Measurements from ENCODE around the gene PDLIM5. TPM values are rescaled to one million over a fixed set of nuclear protein-coding genes. Genes with fewer than 3 reads are reported as not detected.

Gene PDLIM5
- polyA plus RNA-seq, 1 donor (not counting 4 experiments of a cell fraction or from before 2014, with no cell fraction given), result 112 TPM

DNA sequence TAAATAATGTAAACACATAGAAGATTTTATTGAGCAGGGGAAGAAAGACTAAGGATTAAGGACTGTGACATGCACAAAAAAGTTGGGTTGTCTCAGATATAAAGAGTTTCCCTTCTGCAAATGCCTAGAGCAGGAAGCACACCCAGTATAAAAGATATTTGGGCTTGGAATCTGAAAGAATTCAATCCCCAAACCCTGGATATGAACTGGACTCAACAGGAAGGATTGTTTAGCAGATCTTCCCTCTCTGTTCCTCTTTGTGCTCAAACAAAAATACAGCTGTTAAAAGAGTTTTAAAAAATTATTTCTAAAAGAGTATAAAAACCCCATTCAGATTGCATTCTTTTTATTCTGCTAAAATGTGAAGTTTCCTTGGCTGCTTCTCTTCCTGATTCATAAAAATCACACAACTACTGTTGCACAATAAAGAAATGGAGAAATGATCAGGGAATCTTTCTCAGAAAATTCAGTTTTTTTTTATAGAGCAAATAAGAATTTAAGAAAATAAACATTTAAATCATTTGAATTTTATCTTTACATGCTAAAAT is 71.4 kb downstream of the PDLIM5 start:
- Histone ChIP-seq H3K27ac (ENCODE audit: control insufficient read depth, insufficient read depth, low read length) (no peak overlapping the region), H3K4me3 (ENCODE audit: control insufficient read depth in 2 of 3, extremely low read depth in 1 of 3, insufficient read depth in 2 of 3, low read depth in 1 of 3, low read length in 3 of 3) (no peak overlapping the region), H3K9ac (ENCODE audit: control insufficient read depth, extremely low read depth, insufficient read depth, low read length) (no peak overlapping the region), H3K27me3 (ENCODE audit: control insufficient read depth, extremely low read depth, insufficient read depth, low read length) (no peaks in the 10 kb centered on the region), H2AFZ (ENCODE audit: control insufficient read depth, low read length) (no peak overlapping the region), H3K9me1 (ENCODE audit: control insufficient read depth, extremely low read depth, insufficient read depth, low read length) (peaks cover 3% of the 10 kb centered on the region), H3K79me2 (ENCODE audit: control insufficient read depth, insufficient read depth, low read length) (peaks cover 38% of the 10 kb centered on the region), H3K4me2 (ENCODE audit: control insufficient read depth, extremely low read depth, insufficient read depth, low read depth, low read length) (no peak overlapping the region), H3K4me1 (ENCODE audit: control insufficient read depth, extremely low read depth, insufficient read depth, low read length) (no peaks in the 10 kb centered on the region), H4K20me1 (ENCODE audit: control insufficient read depth, extremely low read depth, insufficient read depth, low read length) (peaks cover 4% of the 10 kb centered on the region), H3K9me3 (ENCODE audit: control insufficient read depth, low read depth, low read length) (no peaks in the 10 kb centered on the region), H3K36me3 (ENCODE audit: control insufficient read depth in 2 of 2, extremely low read depth in 1 of 2, insufficient read depth in 2 of 2, low read length in 2 of 2) (peaks cover 0 to 4% of the 10 kb centered on the region in 2 experiments)
- TF ChIP-seq, protein P1, sequence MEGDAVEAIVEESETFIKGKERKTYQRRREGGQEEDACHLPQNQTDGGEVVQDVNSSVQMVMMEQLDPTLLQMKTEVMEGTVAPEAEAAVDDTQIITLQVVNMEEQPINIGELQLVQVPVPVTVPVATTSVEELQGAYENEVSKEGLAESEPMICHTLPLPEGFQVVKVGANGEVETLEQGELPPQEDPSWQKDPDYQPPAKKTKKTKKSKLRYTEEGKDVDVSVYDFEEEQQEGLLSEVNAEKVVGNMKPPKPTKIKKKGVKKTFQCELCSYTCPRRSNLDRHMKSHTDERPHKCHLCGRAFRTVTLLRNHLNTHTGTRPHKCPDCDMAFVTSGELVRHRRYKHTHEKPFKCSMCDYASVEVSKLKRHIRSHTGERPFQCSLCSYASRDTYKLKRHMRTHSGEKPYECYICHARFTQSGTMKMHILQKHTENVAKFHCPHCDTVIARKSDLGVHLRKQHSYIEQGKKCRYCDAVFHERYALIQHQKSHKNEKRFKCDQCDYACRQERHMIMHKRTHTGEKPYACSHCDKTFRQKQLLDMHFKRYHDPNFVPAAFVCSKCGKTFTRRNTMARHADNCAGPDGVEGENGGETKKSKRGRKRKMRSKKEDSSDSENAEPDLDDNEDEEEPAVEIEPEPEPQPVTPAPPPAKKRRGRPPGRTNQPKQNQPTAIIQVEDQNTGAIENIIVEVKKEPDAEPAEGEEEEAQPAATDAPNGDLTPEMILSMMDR (optimal IDR thresholded peaks at IDR 0.05 in 1 of 3, IDR thresholded peaks at IDR 0.05 in 1 of 3, conservative IDR thresholded peaks at IDR 0.05 in 1 of 3; ENCODE audit: extremely low read depth in 1 of 3, insufficient read depth in 2 of 3, low read length in 3 of 3), result no peak
- no peak for TF ChIP-seq EZH2 (IDR thresholded peaks at IDR 0.05; ENCODE audit: low read length)
- DNase-seq (ENCODE audit: low read depth, low spot score) (no peak), FAIRE-seq (no peak)
- dilution Hi-C loops (cut with MboI; ENCODE audit: extremely low pct_ligation_motif_present, low sequenced_read_pairs), result no loop called here

DNA sequence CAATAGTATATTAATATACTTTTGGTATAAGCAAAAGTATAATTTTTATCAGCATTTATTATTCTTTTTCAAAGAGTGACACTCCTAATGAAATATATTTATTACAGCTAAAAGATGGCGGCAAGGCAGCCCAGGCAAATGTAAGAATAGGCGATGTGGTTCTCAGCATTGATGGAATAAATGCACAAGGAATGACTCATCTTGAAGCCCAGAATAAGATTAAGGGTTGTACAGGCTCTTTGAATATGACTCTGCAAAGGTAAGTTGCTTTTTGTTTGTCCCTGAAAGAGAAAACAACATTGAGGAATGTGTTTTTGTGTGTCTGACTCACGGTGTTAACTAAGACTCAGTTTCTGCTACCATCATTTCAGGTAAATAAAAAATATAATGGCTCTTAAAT is 71.9 kb downstream of the PDLIM5 start:
- FAIRE-seq (no peak), DNase-seq (ENCODE audit: low read depth, low spot score) (no peak)
- H3K27ac ChIP-seq (ENCODE audit: control insufficient read depth, insufficient read depth, low read length), result peak overlapping the region; percentile 13
- H3K36me3 ChIP-seq (ENCODE audit: control insufficient read depth in 2 of 2, extremely low read depth in 1 of 2, insufficient read depth in 2 of 2, low read length in 2 of 2), result peaks cover 0 to 4% of the 10 kb centered on the region in 2 experiments
- H3K79me2 ChIP-seq (ENCODE audit: control insufficient read depth, insufficient read depth, low read length), result peaks cover 40% of the 10 kb centered on the region
- no peak overlapping the region for H2AFZ ChIP-seq (ENCODE audit: control insufficient read depth, low read length)
- no peaks in the 10 kb centered on the region for H3K4me1 ChIP-seq (ENCODE audit: control insufficient read depth, extremely low read depth, insufficient read depth, low read length)
- no peak overlapping the region for H3K9ac ChIP-seq (ENCODE audit: control insufficient read depth, extremely low read depth, insufficient read depth, low read length)
- no peaks in the 10 kb centered on the region for H3K27me3 ChIP-seq (ENCODE audit: control insufficient read depth, extremely low read depth, insufficient read depth, low read length)
- H4K20me1 ChIP-seq (ENCODE audit: control insufficient read depth, extremely low read depth, insufficient read depth, low read length), result peaks cover 4% of the 10 kb centered on the region
- dilution Hi-C loops (cut with MboI; ENCODE audit: extremely low pct_ligation_motif_present, low sequenced_read_pairs), result no loop called here
- H3K9me3 ChIP-seq (ENCODE audit: control insufficient read depth, low read depth, low read length), result no peaks in the 10 kb centered on the region
- no peak for TF ChIP-seq EZH2 (IDR thresholded peaks at IDR 0.05; ENCODE audit: low read length)
- TF ChIP-seq, protein P1 (optimal IDR thresholded peaks at IDR 0.05 in 1 of 3, IDR thresholded peaks at IDR 0.05 in 1 of 3, conservative IDR thresholded peaks at IDR 0.05 in 1 of 3; ENCODE audit: extremely low read depth in 1 of 3, insufficient read depth in 2 of 3, low read length in 3 of 3), result no peak
- no peak overlapping the region for H3K4me2 ChIP-seq (ENCODE audit: control insufficient read depth, extremely low read depth, insufficient read depth, low read depth, low read length)
- peaks cover 3% of the 10 kb centered on the region for H3K9me1 ChIP-seq (ENCODE audit: control insufficient read depth, extremely low read depth, insufficient read depth, low read length)
- H3K4me3 ChIP-seq (ENCODE audit: control insufficient read depth in 2 of 3, extremely low read depth in 1 of 3, insufficient read depth in 2 of 3, low read depth in 1 of 3, low read length in 3 of 3), result no peak overlapping the region
